OCI-LY3 (cell line): ENCODE measurements around the gene CHD3.

ENCODE experiments used
- EZH2phosphoT487 ChIP-seq: fragments of 200-600 bp; shearing (Covaris generic); IDR thresholded peaks from 2 replicates; pipeline ENCODE4 v1.6.1; 2018; ENCODE audit warnings: antibody characterized with exemption, mixed run types, low read depth
- TF ChIP-seq, protein P1 (sequence below): fragments of 200-600, 300-600 bp; sonication (generic); IDR thresholded peaks from 2 replicates; pipeline ENCODE4 v1.5.1; 2014; ENCODE audit warnings: antibody characterized with exemption, low read length, low read depth

DNA sequence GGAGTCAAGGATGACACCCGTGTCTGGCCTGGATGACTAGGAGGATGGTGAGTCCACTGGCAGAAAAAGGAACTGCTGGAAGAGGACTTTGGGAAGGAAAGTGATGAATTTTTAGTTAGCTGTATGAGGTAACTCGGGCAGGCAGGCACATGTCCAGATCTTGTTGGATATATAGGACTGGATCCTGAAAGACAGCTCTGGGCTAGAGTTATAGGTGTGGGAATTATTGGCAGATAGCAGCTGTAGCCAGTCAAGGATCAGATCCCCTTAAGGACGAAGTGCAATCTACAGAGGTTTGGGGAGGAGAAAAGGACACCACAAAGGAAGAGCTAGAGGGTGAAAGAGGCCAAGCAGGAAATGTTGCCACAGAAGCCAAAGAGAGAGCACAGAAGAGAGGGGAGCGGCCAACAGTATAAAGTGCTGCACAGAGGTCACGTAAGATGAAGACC lies 20.7 kb upstream of the CHD3 start:
- TF ChIP-seq, protein P1, sequence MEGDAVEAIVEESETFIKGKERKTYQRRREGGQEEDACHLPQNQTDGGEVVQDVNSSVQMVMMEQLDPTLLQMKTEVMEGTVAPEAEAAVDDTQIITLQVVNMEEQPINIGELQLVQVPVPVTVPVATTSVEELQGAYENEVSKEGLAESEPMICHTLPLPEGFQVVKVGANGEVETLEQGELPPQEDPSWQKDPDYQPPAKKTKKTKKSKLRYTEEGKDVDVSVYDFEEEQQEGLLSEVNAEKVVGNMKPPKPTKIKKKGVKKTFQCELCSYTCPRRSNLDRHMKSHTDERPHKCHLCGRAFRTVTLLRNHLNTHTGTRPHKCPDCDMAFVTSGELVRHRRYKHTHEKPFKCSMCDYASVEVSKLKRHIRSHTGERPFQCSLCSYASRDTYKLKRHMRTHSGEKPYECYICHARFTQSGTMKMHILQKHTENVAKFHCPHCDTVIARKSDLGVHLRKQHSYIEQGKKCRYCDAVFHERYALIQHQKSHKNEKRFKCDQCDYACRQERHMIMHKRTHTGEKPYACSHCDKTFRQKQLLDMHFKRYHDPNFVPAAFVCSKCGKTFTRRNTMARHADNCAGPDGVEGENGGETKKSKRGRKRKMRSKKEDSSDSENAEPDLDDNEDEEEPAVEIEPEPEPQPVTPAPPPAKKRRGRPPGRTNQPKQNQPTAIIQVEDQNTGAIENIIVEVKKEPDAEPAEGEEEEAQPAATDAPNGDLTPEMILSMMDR: no peak
- TF ChIP-seq EZH2phosphoT487: no peak
